ENCODE measurements around the gene DGKB.

The DGKB gene

DNA sequence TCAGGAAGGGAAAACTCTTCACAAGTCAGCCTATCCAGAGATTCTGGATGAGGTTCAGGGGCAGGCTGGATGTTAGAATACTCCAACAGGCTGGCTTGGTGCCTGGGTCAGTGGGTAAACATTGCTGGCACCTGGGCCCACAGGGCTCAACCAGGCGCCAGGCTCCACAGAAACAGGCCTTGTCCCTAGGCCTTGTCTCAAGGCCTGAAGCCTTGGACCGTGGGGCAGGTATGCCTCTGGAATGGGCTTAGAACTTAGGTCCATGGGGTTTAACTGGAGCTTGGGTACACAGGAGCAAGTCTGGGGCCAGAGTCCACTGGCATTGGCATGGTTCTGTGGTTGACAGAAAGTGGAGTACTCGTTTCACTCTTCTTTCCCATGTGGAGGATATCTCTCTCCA, 650.1 kb downstream of the DGKB start:
- Mint-ChIP-seq H3K36me3 (ENCODE audit: low read depth) (no peaks in the 10 kb centered on the region), H3K9me3 (peaks cover 5% of the 10 kb centered on the region), H3K4me3 (no peak overlapping the region), H3K27me3 (ENCODE audit: low read depth) (no peaks in the 10 kb centered on the region), H3K27ac (no peak overlapping the region), H3K4me1 (no peaks in the 10 kb centered on the region)
- no peak for TF ChIP-seq CTCF (IDR thresholded peaks at IDR 0.05; ENCODE audit: unreplicated experiment in 3 of 3)

- Mint-ChIP-seq H3K4me1 (no peaks in the 10 kb centered on the region), H3K9me3 (no peaks in the 10 kb centered on the region), H3K4me3 (no peak overlapping the region), H3K27me3 (ENCODE audit: low read depth) (no peaks in the 10 kb centered on the region), H3K36me3 (ENCODE audit: low read depth) (no peaks in the 10 kb centered on the region), H3K27ac (no peak overlapping the region)
- no peak for TF ChIP-seq CTCF (IDR thresholded peaks at IDR 0.05; ENCODE audit: unreplicated experiment in 3 of 3)
These were observed 660.4 kb downstream of the DGKB start for GRCh38 chr7:14242175-14242574.

DNA sequence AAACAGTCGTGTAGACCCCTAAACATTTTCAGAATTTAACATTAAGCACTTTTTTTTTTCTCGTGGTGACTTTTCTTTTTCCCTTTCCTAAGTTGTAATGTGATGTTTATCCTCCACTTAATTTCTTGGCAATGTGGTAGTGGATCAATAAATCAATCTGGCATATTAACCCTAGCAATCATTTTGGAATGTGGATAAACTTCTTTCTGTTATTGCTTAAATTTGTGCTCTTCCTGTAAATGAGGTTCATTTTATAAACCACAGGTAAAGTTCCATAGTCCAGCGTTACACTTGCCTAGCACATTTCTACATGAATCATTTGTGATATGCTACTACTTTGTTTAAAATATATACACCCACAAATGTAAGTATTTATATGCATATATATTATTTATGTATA, 665.7 kb downstream of the DGKB start:
- Mint-ChIP-seq H3K27ac (no peak overlapping the region), H3K36me3 (ENCODE audit: low read depth) (no peaks in the 10 kb centered on the region), H3K27me3 (ENCODE audit: low read depth) (no peaks in the 10 kb centered on the region), H3K4me1 (no peaks in the 10 kb centered on the region), H3K9me3 (no peaks in the 10 kb centered on the region), H3K4me3 (no peak overlapping the region)
- no peak for TF ChIP-seq CTCF (IDR thresholded peaks at IDR 0.05; ENCODE audit: unreplicated experiment in 3 of 3)

- Mint-ChIP-seq H3K27ac (no peak overlapping the region), H3K4me3 (no peak overlapping the region), H3K9me3 (no peaks in the 10 kb centered on the region), H3K27me3 (ENCODE audit: low read depth) (no peaks in the 10 kb centered on the region), H3K4me1 (no peaks in the 10 kb centered on the region), H3K36me3 (ENCODE audit: low read depth) (no peaks in the 10 kb centered on the region)
- TF ChIP-seq CTCF (IDR thresholded peaks at IDR 0.05; ENCODE audit: unreplicated experiment in 3 of 3), result no peak
These were observed 667.5 kb downstream of the DGKB start for GRCh38 chr7:14235056-14235455.

DNA sequence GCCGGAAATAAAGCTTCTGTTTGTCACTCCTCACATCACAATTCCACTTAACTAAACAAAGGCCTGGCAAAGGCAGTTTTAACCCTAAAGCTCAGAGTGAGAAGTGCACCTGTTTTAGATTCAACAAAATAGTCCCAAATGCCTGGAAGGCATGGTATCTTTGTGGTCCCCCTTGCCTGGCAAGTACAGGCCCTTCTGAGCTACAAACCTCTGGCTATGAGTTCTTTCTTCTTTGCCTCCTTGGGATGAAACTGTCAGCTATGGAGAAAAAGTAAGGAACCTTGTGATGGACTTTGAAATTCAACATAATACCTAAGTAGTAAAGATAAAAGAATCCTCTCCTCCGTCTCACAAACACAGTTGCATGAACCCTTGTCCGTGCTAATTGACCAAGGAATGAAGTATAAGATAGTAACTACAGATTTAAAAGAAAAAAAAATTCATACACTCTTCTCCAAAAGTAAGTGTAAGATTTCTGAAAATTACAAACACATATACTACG, 668.6 kb downstream of the DGKB start:
- Mint-ChIP-seq H3K4me3 (no peak overlapping the region), H3K27ac (no peak overlapping the region), H3K27me3 (ENCODE audit: low read depth) (no peaks in the 10 kb centered on the region), H3K9me3 (no peaks in the 10 kb centered on the region), H3K4me1 (no peaks in the 10 kb centered on the region), H3K36me3 (ENCODE audit: low read depth) (no peaks in the 10 kb centered on the region)
- no peak for TF ChIP-seq CTCF (IDR thresholded peaks at IDR 0.05; ENCODE audit: unreplicated experiment in 3 of 3)

GRCh38 chr7:14233076-14233867, 669.3 kb downstream of the DGKB start:
- Mint-ChIP-seq H3K36me3 (ENCODE audit: low read depth) (no peaks in the 10 kb centered on the region), H3K4me3 (no peak overlapping the region), H3K9me3 (no peaks in the 10 kb centered on the region), H3K27me3 (ENCODE audit: low read depth) (no peaks in the 10 kb centered on the region), H3K27ac (no peak overlapping the region), H3K4me1 (no peaks in the 10 kb centered on the region)
- no peak for TF ChIP-seq CTCF (IDR thresholded peaks at IDR 0.05; ENCODE audit: unreplicated experiment in 3 of 3)

Measured in nephron (organoid).